WI38 (cell line): ENCODE results near the gene KLF6.

Experiments
- H3K4me3 ChIP-seq: 2 replicates; pipeline ENCODE4 v1.5.1; 2011; ENCODE audit warnings: low read depth, mild to moderate bottlenecking, control low read depth, low read length
- CTCF ChIP-seq: IDR thresholded peaks from 2 replicates; pipeline ENCODE4 v1.5.1; 2012; ENCODE audit warnings: low read depth, mild to moderate bottlenecking, control low read depth, low read length

Gene KLF6

GRCh38 chr10:3829156-3830050 is 44.4 kb upstream of the KLF6 start:
- no peak for TF ChIP-seq CTCF
- H3K4me3 ChIP-seq, result peak overlapping the region; percentile 48

GRCh38 chr10:3828404-3829155 is 43.6 kb upstream of the KLF6 start:
- no peak for TF ChIP-seq CTCF
- H3K4me3 ChIP-seq, result peak overlapping the region; percentile 48

- no peak for TF ChIP-seq CTCF
- no peak overlapping the region for H3K4me3 ChIP-seq
Observed at GRCh38 chr10:3827768-3828403, 42.9 kb upstream of the KLF6 start.

GRCh38 chr10:3827266-3827665 is 42.3 kb upstream of the KLF6 start:
- TF ChIP-seq CTCF, result no peak
- H3K4me3 ChIP-seq, result no peak overlapping the region

- TF ChIP-seq CTCF, result no peak
- H3K4me3 ChIP-seq, result no peak overlapping the region
Observed at GRCh38 chr10:3825862-3826351, 40.9 kb upstream of the KLF6 start.

GRCh38 chr10:3825244-3825643 is 40.2 kb upstream of the KLF6 start:
- no peak for TF ChIP-seq CTCF
- no peak overlapping the region for H3K4me3 ChIP-seq
